ENCODE measurements around the gene GPR87. TPM values are rescaled to one million over a fixed set of nuclear protein-coding genes. Genes with fewer than 3 reads are reported as not detected.

Gene GPR87
- total RNA-seq = not detected

DNA sequence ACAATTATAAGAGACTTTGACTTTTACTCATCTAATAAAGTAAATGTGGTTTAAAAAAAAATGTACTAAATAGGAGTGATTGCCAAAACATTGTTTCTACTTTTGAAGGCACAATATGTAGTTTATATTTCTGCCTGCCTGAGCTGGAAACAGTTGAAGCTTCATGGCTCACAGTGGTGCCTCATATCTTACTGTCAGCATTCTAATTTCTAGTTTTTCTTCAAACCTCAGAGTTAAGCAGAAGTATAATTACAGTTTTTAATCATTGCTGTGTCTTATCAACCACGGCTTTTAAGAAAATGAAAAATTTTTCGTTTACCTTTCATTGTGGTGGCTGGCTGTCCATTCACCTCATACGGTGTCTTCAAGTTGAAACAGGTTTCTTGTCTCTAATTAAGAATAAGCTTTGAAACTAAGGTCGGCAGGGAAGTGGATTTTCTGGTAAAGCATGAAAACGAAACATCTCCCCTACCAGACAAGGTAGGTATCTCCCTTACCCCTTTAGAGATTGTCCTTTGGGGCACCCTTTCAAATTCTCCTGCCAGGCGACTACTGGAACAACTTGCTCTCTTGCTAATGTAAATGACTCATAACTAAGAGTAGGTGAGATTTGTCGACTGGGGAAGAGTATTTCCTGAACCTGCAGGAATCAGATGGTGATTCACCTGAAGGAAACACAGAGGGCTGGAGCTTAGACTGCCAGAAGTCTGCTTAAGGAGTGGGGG is at the start of gene GPR87:
TSS of gene GPR87 (minus strand) at position 554 of the 725 bp plus-strand sequence. CDS start 16,720 bp downstream, outside the sequence.
- H3K9me3 ChIP-seq = no peaks in the 10 kb centered on the region
- no peaks in the 10 kb centered on the region for H3K4me1 ChIP-seq

DNA sequence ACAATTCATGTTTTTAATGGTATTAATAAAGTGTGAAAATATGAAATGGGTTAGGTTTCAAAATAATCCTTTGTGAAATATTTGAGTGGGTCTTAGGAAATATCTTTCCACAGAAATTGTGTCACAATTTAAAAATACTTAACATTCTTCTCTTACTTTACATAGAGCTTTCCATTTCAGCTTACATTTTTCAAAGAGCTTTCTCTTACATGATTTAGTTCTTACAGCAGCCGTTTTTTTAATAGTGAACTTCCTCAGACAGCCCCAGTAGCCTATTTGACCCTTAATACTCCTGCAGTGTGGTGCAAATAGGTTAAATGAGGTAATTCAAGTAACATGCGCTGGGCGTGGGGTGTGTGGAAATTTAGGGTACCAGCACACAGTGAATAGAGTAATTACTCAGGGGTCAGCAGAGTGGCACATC is 46.1 kb upstream of the GPR87 start:
- H3K4me3 ChIP-seq = no peak overlapping the region
- TF ChIP-seq CTCF (IDR thresholded peaks at IDR 0.05) = no peak
- no peaks in the 10 kb centered on the region for H3K9me3 ChIP-seq
- H3K27ac ChIP-seq = no peak overlapping the region
- no peaks in the 10 kb centered on the region for H3K36me3 ChIP-seq
- no peaks in the 10 kb centered on the region for H3K27me3 ChIP-seq
- intact Hi-C loops (cut with DNase I) = no loop called here
- no peak for DNase-seq (ENCODE audit: low spot score in 2 of 2)
- H3K4me1 ChIP-seq = no peaks in the 10 kb centered on the region

More for the DNA sequence above, at the start of gene GPR87:
- intact Hi-C loops (cut with DNase I) = no loop called here
- Histone ChIP-seq H3K36me3 (no peaks in the 10 kb centered on the region), H3K27ac (no peak within 1 kb of the TSS), H3K27me3 (no peaks in the 10 kb centered on the region), H3K4me3 (no peak within 1 kb of the TSS)
- TF ChIP-seq CTCF (IDR thresholded peaks at IDR 0.05) = no peak
- DNase-seq (ENCODE audit: low spot score in 2 of 2) = no peak

GRCh38 chr3:151357463-151357850 is 40.8 kb upstream of the GPR87 start:
- intact Hi-C loops (cut with DNase I) = no loop called here
- Histone ChIP-seq H3K36me3 (no peaks in the 10 kb centered on the region), H3K27me3 (no peaks in the 10 kb centered on the region), H3K4me1 (peaks cover 0 to 3% of the 10 kb centered on the region in 2 donors), H3K4me3 (no peak overlapping the region), H3K9me3 (no peaks in the 10 kb centered on the region), H3K27ac (no peak overlapping the region)
- no peak for TF ChIP-seq CTCF (IDR thresholded peaks at IDR 0.05)
- DNase-seq (ENCODE audit: low spot score in 2 of 2) = no peak

- TF ChIP-seq CTCF (IDR thresholded peaks at IDR 0.05) = no peak
- Histone ChIP-seq H3K4me1 (peaks cover 0 to 3% of the 10 kb centered on the region in 2 donors), H3K27me3 (no peaks in the 10 kb centered on the region), H3K9me3 (no peaks in the 10 kb centered on the region), H3K27ac (no peak overlapping the region), H3K36me3 (no peaks in the 10 kb centered on the region), H3K4me3 (no peak overlapping the region)
- intact Hi-C loops (cut with DNase I) = no loop called here
- no peak for DNase-seq (ENCODE audit: low spot score in 2 of 2)
These were observed 40.3 kb upstream of the GPR87 start for GRCh38 chr3:151356794-151357462.

DNA sequence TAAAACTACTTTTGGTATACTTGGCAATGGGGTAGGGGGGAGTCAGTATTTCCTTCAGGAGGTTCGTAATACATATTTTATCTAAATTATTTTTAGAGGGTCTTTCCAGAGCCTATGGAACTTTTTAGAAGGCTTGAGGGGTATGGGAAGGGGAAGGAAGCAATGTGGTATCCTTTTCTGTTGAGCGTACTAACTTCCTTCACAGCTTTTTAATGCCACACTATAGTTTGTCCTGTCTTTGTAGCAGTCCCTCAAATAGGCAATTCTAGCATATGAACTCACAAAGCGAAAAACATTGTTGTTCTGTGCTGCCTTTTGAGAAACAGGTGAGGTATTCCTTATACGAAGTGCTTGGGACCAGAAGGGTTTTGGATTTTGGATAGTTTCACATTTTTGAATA is 35.0 kb upstream of the GPR87 start:
- Histone ChIP-seq H3K27me3 (no peaks in the 10 kb centered on the region), H3K27ac (no peak overlapping the region), H3K4me1 (no peaks in the 10 kb centered on the region), H3K36me3 (no peaks in the 10 kb centered on the region), H3K9me3 (no peaks in the 10 kb centered on the region), H3K4me3 (no peak overlapping the region)
- intact Hi-C loops (cut with DNase I) = no loop called here
- no peak for DNase-seq (ENCODE audit: low spot score in 2 of 2)
- no peak for TF ChIP-seq CTCF (IDR thresholded peaks at IDR 0.05)

Measured in ascending aorta (tissue), 2 donors.